DOHH2 (cell line): ENCODE measurements around the gene CLCN6.

Experiments
- EZH2phosphoT487 ChIP-seq: fragments of 200-600 bp; sonication (generic); IDR thresholded peaks from 2 replicates; pipeline ENCODE4 v1.6.1; 2017; ENCODE audit warnings: borderline replicate concordance, mild to moderate bottlenecking, antibody characterized with exemption, low read length, moderate library complexity, mixed read lengths
- TF ChIP-seq, protein P1 (sequence below): fragments of 200-600 bp; sonication (generic); IDR thresholded peaks from one replicate; pipeline ENCODE4 v1.5.1; 2014; ENCODE audit warnings: antibody characterized with exemption, mild to moderate bottlenecking, low read depth, low read length; ENCODE audit not compliant: poor library complexity, severe bottlenecking

DNA sequence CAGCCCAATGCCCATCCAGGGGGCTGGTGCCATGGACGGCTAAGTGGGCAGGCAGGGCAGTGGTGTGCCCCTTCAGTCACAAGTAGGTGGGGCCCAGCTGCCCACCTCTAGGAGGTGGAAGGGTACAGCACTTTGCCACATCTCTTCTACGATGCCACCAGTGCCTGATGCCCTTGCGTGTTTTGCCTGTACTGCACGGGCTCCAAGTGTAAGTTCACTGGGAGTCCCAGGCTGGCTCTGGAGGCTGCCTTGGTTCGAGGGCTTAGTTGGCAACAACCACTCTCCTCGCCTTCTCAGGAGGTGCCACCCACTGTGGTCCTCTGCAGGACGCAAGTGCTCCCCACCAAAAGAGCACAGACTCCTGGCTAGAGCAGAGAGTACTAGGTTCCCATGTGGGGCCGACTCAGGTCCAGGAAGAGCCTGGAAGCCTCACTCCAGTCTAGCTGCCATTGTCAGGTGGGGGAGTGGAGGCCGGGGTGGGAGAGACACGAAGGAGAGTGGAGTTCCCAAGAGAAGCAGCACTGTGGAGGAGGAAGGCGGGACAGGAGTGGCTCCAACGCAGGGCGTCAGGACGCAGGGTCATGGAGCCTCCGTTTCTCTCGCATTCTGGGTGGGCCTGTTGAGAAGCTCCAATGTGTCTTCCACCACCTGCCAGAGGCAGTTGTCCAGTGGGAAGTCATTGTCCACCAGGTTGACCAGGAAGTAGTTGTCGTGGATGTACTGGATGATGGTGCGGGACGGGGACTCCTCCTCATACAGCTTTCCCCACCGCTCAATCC lies 15.7 kb upstream of the CLCN6 start:
- TF ChIP-seq, protein P1, sequence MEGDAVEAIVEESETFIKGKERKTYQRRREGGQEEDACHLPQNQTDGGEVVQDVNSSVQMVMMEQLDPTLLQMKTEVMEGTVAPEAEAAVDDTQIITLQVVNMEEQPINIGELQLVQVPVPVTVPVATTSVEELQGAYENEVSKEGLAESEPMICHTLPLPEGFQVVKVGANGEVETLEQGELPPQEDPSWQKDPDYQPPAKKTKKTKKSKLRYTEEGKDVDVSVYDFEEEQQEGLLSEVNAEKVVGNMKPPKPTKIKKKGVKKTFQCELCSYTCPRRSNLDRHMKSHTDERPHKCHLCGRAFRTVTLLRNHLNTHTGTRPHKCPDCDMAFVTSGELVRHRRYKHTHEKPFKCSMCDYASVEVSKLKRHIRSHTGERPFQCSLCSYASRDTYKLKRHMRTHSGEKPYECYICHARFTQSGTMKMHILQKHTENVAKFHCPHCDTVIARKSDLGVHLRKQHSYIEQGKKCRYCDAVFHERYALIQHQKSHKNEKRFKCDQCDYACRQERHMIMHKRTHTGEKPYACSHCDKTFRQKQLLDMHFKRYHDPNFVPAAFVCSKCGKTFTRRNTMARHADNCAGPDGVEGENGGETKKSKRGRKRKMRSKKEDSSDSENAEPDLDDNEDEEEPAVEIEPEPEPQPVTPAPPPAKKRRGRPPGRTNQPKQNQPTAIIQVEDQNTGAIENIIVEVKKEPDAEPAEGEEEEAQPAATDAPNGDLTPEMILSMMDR = no peak
- TF ChIP-seq EZH2phosphoT487 = no peak
